Right lobe of liver (tissue), 6 donors: ENCODE measurements around the gene WWC1. TPM values are rescaled to one million over a fixed set of nuclear protein-coding genes. Genes with fewer than 3 reads are reported as not detected.
A peak's percentile ranks its signal among the peaks of the same experiment; 100 is the strongest.

Experiments used
- ATAC-seq, 4 donors: fragments of 200-7000 bp; cut with Tn5 transposase; one replicate each; pipeline ENCODE4 v1.9.1; 2020; ENCODE audit warnings: mild to moderate bottlenecking in 4 of 4, moderate library complexity in 4 of 4
- DNase-seq, 3 donors: peaks; one replicate each; pipeline ENCODE4 v3.0.0-alpha.2; 2020
- H3K27ac ChIP-seq, 3 donors: fragments of 200-600 bp; one replicate each; pipeline ENCODE4 v1.8.0; 2022
- H3K27me3 ChIP-seq, 2 donors: fragments of 200-600 bp; one replicate each; pipeline ENCODE4 v1.8.0; 2022
- H3K36me3 ChIP-seq, 4 donors: fragments of 200-600 bp; sonication (generic) in 1 of 4; one replicate each; pipeline versions ENCODE4 v1.5.1 to v1.8.0; 2017 to 2022; ENCODE audit warnings: control low read depth in 1 of 4
- H3K4me1 ChIP-seq, 4 donors: fragments of 200-600 bp; sonication (generic) in 1 of 4; one replicate each; pipeline versions ENCODE4 v1.5.1 to v1.8.0; 2017 to 2022; ENCODE audit warnings: control low read depth in 1 of 4
- H3K4me3 ChIP-seq, 3 donors: fragments of 200-600 bp; one replicate each; pipeline ENCODE4 v1.8.0; 2022
- H3K9me3 ChIP-seq, 4 donors: fragments of 200-600 bp; sonication (generic) in 1 of 4; one replicate each; pipeline versions ENCODE4 v1.5.1 to v1.8.0; 2017 to 2022; ENCODE audit warnings: control low read depth in 1 of 4
- CTCF ChIP-seq, 4 donors: fragments of 200-600 bp in 3 of 4; fragments of 450-650 bp in 1 of 4; IDR thresholded peaks; one replicate each; pipeline versions ENCODE4 v1.5.1 to v1.8.0; 2016 to 2022; ENCODE audit warnings: antibody characterized with exemption in 4 of 4, mild to moderate bottlenecking in 2 of 4
- POLR2A ChIP-seq: fragments of 450-650 bp; IDR thresholded peaks from one replicate; pipeline ENCODE4 v1.6.1; 2017; ENCODE audit warnings: antibody characterized with exemption, mild to moderate bottlenecking
- WGBS: methylation state at CpG from one replicate; pipeline ENCODE4 v1.1.6; 2018; ENCODE audit warnings: low coverage, low lambda C conversion rate; ENCODE audit not compliant: insufficient coverage; ENCODE audit errors: missing lambda C conversion rate; 5-methylcytosine and 5-hydroxymethylcytosine counted together
- intact Hi-C, 2 donors: fragments of 100-400 bp; cut with DNase I; formaldehyde crosslinking; loops; one replicate each; pipeline versions ENCODE4 v1.11.2 to v1.14.1; 2022
- total RNA-seq, 6 experiments: library from RNA; depleted of rRNA in 2 of 6; stranded (reverse); fragments of >200 nt in 2 of 6; fragmentation: NEBNext Ultra II Directional in 3 of 6; extraction: Animal tissue kit (Norgen Biotek cat#: 25700) in 3 of 6; gene quantifications; one replicate each; pipeline versions ENCODE4 v1.1.0 to v1.2.4, GENCODE V29; 2016 to 2023
- donor health status: DM: no; HTN: yes; CAD: no.
- donor health status: DM: no; HTN: no; CAD: no.
- donor health status: DM: no; HTN: no; CAD: no.
- donor health status: DM: no; HTN: yes; CAD: no.
- donor health status: DM: no; HTN: yes; CAD: no.

The WWC1 gene
- total RNA-seq, 6 experiments from 2014 or later: 9.6 to 74.4 (median 23.5) TPM

GRCh38 chr5:168319774-168320173 is 28.3 kb downstream of the WWC1 start:
- Histone ChIP-seq H3K4me3 (no peak overlapping the region), H3K4me1 (peaks cover 0 to 33% (median 12%) of the 10 kb centered on the region in 4 donors), H3K27me3 (no peaks in the 10 kb centered on the region), H3K36me3 (no peaks in the 10 kb centered on the region), H3K27ac (no peak overlapping the region), H3K9me3 (no peaks in the 10 kb centered on the region)
- ATAC-seq (no peak), DNase-seq (no peak)
- no peak for TF ChIP-seq CTCF (IDR thresholded peaks at IDR 0.05)
- TF ChIP-seq POLR2A: no peak
- WGBS: 83% methylated on average over 3 of the region's 3 CpGs
- intact Hi-C loops: no loop called here

GRCh38 chr5:168320805-168321204 is 29.4 kb downstream of the WWC1 start:
- H3K9me3 ChIP-seq: no peaks in the 10 kb centered on the region
- H3K27me3 ChIP-seq: no peaks in the 10 kb centered on the region
- TF ChIP-seq POLR2A (no peak), CTCF (IDR thresholded peaks at IDR 0.05) (no peak)
- intact Hi-C loops: no loop called here
- peaks cover 0 to 33% (median 10%) of the 10 kb centered on the region in 4 donors for H3K4me1 ChIP-seq
- ATAC-seq: no peak
- no peaks in the 10 kb centered on the region for H3K36me3 ChIP-seq
- WGBS: 87% methylated on average over 4 of the region's 9 CpGs
- no peak overlapping the region for H3K27ac ChIP-seq
- no peak for DNase-seq
- H3K4me3 ChIP-seq: no peak overlapping the region

GRCh38 chr5:168324859-168325630 is 33.6 kb downstream of the WWC1 start:
- no peaks in the 10 kb centered on the region for H3K27me3 ChIP-seq
- TF ChIP-seq CTCF (IDR thresholded peaks at IDR 0.05): no peak
- peak; percentile 14 for TF ChIP-seq POLR2A
- peak overlapping the region in 1 of 3 donors; percentile 25 for H3K4me3 ChIP-seq
- H3K4me1 ChIP-seq: peaks cover 0 to 39% (median 10%) of the 10 kb centered on the region in 4 donors
- intact Hi-C loops: no loop called here
- WGBS: 0% methylated on average over 1 of the region's 5 CpGs
- ATAC-seq: peak; percentile 79 to 83 (median 80)
- peak in 2 of 3 donors; percentile 63 to 73 for DNase-seq
- H3K27ac ChIP-seq: peak overlapping the region in 2 of 3 donors; percentile 72 to 75
- no peaks in the 10 kb centered on the region for H3K9me3 ChIP-seq
- no peaks in the 10 kb centered on the region for H3K36me3 ChIP-seq

- Histone ChIP-seq H3K9me3 (no peaks in the 10 kb centered on the region), H3K36me3 (no peaks in the 10 kb centered on the region), H3K27me3 (no peaks in the 10 kb centered on the region), H3K27ac (no peak overlapping the region), H3K4me1 (peaks cover 0 to 39% (median 10%) of the 10 kb centered on the region in 4 donors), H3K4me3 (no peak overlapping the region)
- TF ChIP-seq POLR2A: no peak
- no peak for TF ChIP-seq CTCF (IDR thresholded peaks at IDR 0.05)
- 80% methylated on average over 3 of the region's 3 CpGs for WGBS
- no peak for DNase-seq
- intact Hi-C loops: no loop called here
- ATAC-seq: no peak
Observed at GRCh38 chr5:168327019-168327421, 35.6 kb downstream of the WWC1 start.
